Neural cell (in vitro differentiated cells): Measurements from ENCODE around the gene SDS. TPM values are rescaled to one million over a fixed set of nuclear protein-coding genes. Genes with fewer than 3 reads are reported as not detected.

Experiments
- H2AFZ ChIP-seq: fragments of 200-600, 300-800 bp; sonication (generic), shearing (Covaris generic); 2 replicates; pipeline ENCODE4 v1.6.0; 2014; ENCODE audit warnings: low read depth, mild to moderate bottlenecking, antibody characterized with exemption, low read length, moderate library complexity
- H3F3A ChIP-seq: fragments of 200-600 bp; shearing (Covaris generic); 2 replicates; pipeline ENCODE4 v1.6.1; 2016; ENCODE audit warnings: mild to moderate bottlenecking, moderate library complexity, mixed read lengths, antibody characterized with exemption, low read length; ENCODE audit not compliant: insufficient read depth, poor library complexity, severe bottlenecking
- H3K27ac ChIP-seq: fragments of 200-600, 300-800 bp; sonication (generic), shearing (Covaris generic); 2 replicates; pipeline ENCODE4 v1.5.1; 2014; ENCODE audit warnings: mild to moderate bottlenecking, low read length, moderate library complexity
- H3K27me3 ChIP-seq: fragments of 300-800, 200-600 bp; sonication (generic), shearing (Covaris generic); 2 replicates; pipeline ENCODE4 v1.6.0; 2014; ENCODE audit warnings: mild to moderate bottlenecking, low read depth, low read length, moderate library complexity; ENCODE audit not compliant: insufficient read depth
- H3K36me3 ChIP-seq: fragments of 300-800, 200-600 bp; sonication (generic), shearing (Covaris generic); 2 replicates; pipeline ENCODE4 v1.5.1; 2014; ENCODE audit warnings: mild to moderate bottlenecking, antibody characterized with exemption, low read length, moderate library complexity; ENCODE audit not compliant: insufficient read depth
- H3K4me2 ChIP-seq: fragments of 300-800, 200-600 bp; sonication (generic), shearing (Covaris generic); 2 replicates; pipeline ENCODE4 v1.6.0; 2014; ENCODE audit warnings: mild to moderate bottlenecking, low read length
- H3K4me3 ChIP-seq: fragments of 300-800, 200-600 bp; sonication (generic), shearing (Covaris generic); 2 replicates; pipeline ENCODE4 v1.5.1; 2014; ENCODE audit warnings: mild to moderate bottlenecking, low read length, moderate library complexity
- H3K79me2 ChIP-seq: fragments of 200-600 bp; shearing (Covaris generic); replicated peaks from 2 replicates; pipeline ENCODE4 v1.6.0; 2014; ENCODE audit warnings: mild to moderate bottlenecking, low read length, moderate library complexity; ENCODE audit not compliant: insufficient read depth
- H3K9ac ChIP-seq: fragments of 300-800, 200-600 bp; sonication (generic), shearing (Covaris generic); 2 replicates; pipeline ENCODE4 v1.6.1; 2016; ENCODE audit warnings: mild to moderate bottlenecking, low read length, mixed read lengths
- H3K9me2 ChIP-seq: fragments of 200-600 bp; shearing (Covaris generic); 2 replicates; pipeline ENCODE4 v1.6.1; 2016; ENCODE audit warnings: mild to moderate bottlenecking, low read length, mixed read lengths; ENCODE audit not compliant: insufficient read depth
- H3K9me3 ChIP-seq: fragments of 200-600, 300-800 bp; sonication (generic), shearing (Covaris generic); 2 replicates; pipeline ENCODE4 v1.6.1; 2016; ENCODE audit warnings: mild to moderate bottlenecking, mixed run types, low read length, moderate library complexity, mixed read lengths
- H4K20me1 ChIP-seq: fragments of 200-600 bp; shearing (Covaris generic); 2 replicates; pipeline ENCODE4 v1.6.1; 2016; ENCODE audit warnings: mild to moderate bottlenecking, mixed run types; ENCODE audit not compliant: insufficient read depth
- EP300 ChIP-seq: fragments of 450-650 bp; conservative IDR thresholded peaks from 2 replicates; pipeline ENCODE4 v1.6.1; 2014; ENCODE audit warnings: antibody characterized with exemption, mild to moderate bottlenecking, moderate library complexity; ENCODE audit not compliant: poor library complexity, severe bottlenecking
- EZH2 ChIP-seq: fragments of 200-600, 300-800 bp; shearing (Covaris generic), sonication (generic); IDR thresholded peaks from 2 replicates; pipeline ENCODE4 v1.6.1; 2014; ENCODE audit warnings: antibody characterized with exemption, low read length, borderline replicate concordance, mild to moderate bottlenecking; ENCODE audit not compliant: insufficient read depth, poor library complexity, severe bottlenecking
- MXI1 ChIP-seq: fragments of 450-650 bp; conservative IDR thresholded peaks from 2 replicates; pipeline ENCODE4 v1.6.1; 2014; ENCODE audit warnings: antibody characterized with exemption, mild to moderate bottlenecking; ENCODE audit not compliant: poor library complexity, severe bottlenecking
- POLR2AphosphoS5 ChIP-seq: IDR thresholded peaks from 2 replicates; pipeline ENCODE4 v1.6.1; 2012
- RAD21 ChIP-seq: fragments of 450-650 bp; conservative IDR thresholded peaks from 2 replicates; pipeline ENCODE4 v1.6.1; 2014; ENCODE audit warnings: antibody characterized with exemption, mild to moderate bottlenecking, moderate library complexity
- SMC3 ChIP-seq: fragments of 450-650 bp; conservative IDR thresholded peaks from 2 replicates; pipeline ENCODE4 v1.6.1; 2014; ENCODE audit warnings: antibody characterized with exemption, mild to moderate bottlenecking, moderate library complexity; ENCODE audit not compliant: poor library complexity
- TAF1 ChIP-seq: IDR thresholded peaks from 2 replicates; pipeline ENCODE4 v1.6.1; 2012; ENCODE audit warnings: low read depth
- polyA plus RNA-seq: library from polyadenylated mRNA; depleted of rRNA; stranded (reverse); fragments of >200 nt; gene quantifications from 2 replicates; pipeline ENCODE4 v1.2.3, GENCODE V29; 2014
- TF ChIP-seq, protein P1 (sequence below): fragments of 450-650 bp; IDR thresholded peaks from 2 replicates; pipeline ENCODE4 v1.5.1; 2014; ENCODE audit warnings: antibody characterized with exemption, mild to moderate bottlenecking, moderate library complexity; ENCODE audit not compliant: poor library complexity, severe bottlenecking
- TF ChIP-seq, protein P2 (sequence below): IDR thresholded peaks from 2 replicates; pipeline ENCODE4 v1.6.1; 2012; ENCODE audit warnings: borderline replicate concordance

The SDS gene
- polyA plus RNA-seq, 1 donor from 2014 or later, result not detected

DNA sequence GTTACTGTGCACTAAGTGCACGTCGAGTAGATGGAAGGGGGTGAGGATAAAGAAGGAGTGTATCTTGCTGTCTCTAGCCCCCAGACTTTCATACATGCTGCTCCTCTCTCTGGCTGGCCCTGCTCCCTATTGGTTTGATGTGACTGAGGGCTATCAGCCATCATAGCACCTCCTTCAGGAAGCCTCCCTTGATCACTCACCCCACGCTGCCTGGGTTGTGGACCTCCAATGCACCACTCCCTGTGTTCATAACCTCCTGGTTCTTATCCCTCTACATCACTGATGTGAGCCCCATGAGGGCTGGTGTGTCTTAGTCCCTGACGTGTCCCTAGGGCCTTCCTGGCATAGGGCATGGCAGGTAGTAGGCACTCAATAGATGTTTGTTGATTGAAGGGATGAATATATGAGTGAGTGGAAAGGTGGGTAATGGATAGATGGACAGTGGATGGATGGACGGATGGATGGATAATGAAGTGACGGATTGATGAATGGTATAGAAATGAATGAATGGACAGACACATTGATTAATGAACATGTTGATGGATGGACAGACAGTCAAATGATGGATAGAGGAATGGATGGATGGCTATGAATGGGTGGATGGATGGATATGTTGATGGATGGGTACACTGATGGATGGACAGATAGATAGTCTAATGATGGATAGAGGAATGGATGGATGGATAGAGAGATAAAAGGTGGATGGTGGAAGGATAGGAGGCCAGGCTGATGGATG is 33.5 kb upstream of the SDS start:
- H3K27ac ChIP-seq, result no peak overlapping the region
- TF ChIP-seq EP300, result no peak
- no peak for TF ChIP-seq SMC3
- TF ChIP-seq, protein P1, sequence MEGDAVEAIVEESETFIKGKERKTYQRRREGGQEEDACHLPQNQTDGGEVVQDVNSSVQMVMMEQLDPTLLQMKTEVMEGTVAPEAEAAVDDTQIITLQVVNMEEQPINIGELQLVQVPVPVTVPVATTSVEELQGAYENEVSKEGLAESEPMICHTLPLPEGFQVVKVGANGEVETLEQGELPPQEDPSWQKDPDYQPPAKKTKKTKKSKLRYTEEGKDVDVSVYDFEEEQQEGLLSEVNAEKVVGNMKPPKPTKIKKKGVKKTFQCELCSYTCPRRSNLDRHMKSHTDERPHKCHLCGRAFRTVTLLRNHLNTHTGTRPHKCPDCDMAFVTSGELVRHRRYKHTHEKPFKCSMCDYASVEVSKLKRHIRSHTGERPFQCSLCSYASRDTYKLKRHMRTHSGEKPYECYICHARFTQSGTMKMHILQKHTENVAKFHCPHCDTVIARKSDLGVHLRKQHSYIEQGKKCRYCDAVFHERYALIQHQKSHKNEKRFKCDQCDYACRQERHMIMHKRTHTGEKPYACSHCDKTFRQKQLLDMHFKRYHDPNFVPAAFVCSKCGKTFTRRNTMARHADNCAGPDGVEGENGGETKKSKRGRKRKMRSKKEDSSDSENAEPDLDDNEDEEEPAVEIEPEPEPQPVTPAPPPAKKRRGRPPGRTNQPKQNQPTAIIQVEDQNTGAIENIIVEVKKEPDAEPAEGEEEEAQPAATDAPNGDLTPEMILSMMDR, result no peak
- no peak for TF ChIP-seq EZH2
- TF ChIP-seq, protein P2, sequence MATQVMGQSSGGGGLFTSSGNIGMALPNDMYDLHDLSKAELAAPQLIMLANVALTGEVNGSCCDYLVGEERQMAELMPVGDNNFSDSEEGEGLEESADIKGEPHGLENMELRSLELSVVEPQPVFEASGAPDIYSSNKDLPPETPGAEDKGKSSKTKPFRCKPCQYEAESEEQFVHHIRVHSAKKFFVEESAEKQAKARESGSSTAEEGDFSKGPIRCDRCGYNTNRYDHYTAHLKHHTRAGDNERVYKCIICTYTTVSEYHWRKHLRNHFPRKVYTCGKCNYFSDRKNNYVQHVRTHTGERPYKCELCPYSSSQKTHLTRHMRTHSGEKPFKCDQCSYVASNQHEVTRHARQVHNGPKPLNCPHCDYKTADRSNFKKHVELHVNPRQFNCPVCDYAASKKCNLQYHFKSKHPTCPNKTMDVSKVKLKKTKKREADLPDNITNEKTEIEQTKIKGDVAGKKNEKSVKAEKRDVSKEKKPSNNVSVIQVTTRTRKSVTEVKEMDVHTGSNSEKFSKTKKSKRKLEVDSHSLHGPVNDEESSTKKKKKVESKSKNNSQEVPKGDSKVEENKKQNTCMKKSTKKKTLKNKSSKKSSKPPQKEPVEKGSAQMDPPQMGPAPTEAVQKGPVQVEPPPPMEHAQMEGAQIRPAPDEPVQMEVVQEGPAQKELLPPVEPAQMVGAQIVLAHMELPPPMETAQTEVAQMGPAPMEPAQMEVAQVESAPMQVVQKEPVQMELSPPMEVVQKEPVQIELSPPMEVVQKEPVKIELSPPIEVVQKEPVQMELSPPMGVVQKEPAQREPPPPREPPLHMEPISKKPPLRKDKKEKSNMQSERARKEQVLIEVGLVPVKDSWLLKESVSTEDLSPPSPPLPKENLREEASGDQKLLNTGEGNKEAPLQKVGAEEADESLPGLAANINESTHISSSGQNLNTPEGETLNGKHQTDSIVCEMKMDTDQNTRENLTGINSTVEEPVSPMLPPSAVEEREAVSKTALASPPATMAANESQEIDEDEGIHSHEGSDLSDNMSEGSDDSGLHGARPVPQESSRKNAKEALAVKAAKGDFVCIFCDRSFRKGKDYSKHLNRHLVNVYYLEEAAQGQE, result no peak
- no peak for TF ChIP-seq POLR2AphosphoS5
- no peak for TF ChIP-seq TAF1
- TF ChIP-seq RAD21, result no peak
- TF ChIP-seq MXI1, result no peak

DNA sequence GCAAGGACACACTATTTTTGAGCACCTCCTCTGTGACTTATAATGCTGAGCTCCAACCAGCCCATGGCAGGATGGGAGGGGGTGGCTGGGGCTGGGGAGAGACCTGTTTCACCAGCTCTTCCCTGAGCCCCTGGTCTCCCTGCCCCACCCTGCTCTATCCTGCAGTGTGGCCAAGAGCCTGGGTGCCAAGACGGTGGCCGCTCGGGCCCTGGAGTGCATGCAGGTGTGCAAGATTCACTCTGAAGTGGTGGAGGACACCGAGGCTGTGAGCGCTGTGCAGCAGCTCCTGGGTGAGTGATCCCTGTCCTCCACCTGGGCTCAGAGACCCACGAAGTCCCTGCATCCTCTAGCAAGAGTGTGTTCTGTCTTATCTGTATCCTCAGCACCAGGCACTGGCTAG is 32.9 kb upstream of the SDS start:
- Histone ChIP-seq H3K36me3 (no peaks in the 10 kb centered on the region), H3K9me3 (no peaks in the 10 kb centered on the region), H2AFZ (no peak overlapping the region), H3K9ac (no peak overlapping the region), H3K4me2 (no peak overlapping the region), H4K20me1 (no peaks in the 10 kb centered on the region), H3K9me2 (no peaks in the 10 kb centered on the region), H3K27ac (no peak overlapping the region), H3K4me3 (no peak overlapping the region), H3K79me2 (no peaks in the 10 kb centered on the region), H3F3A (no peaks in the 10 kb centered on the region), H3K27me3 (no peaks in the 10 kb centered on the region)
- TF ChIP-seq EP300 (no peak), TAF1 (no peak), EZH2 (no peak), SMC3 (no peak), RAD21 (no peak), MXI1 (no peak), POLR2AphosphoS5 (no peak)
- TF ChIP-seq, protein P1, result no peak
- TF ChIP-seq, protein P2, result no peak

More for the DNA sequence above, 33.5 kb upstream of the SDS start:
- Histone ChIP-seq H3K4me3 (no peak overlapping the region), H4K20me1 (no peaks in the 10 kb centered on the region), H3F3A (no peaks in the 10 kb centered on the region), H3K9ac (no peak overlapping the region), H3K79me2 (no peaks in the 10 kb centered on the region), H3K36me3 (no peaks in the 10 kb centered on the region), H3K4me2 (no peak overlapping the region), H2AFZ (no peak overlapping the region), H3K27me3 (no peaks in the 10 kb centered on the region), H3K9me2 (no peaks in the 10 kb centered on the region), H3K9me3 (no peaks in the 10 kb centered on the region)
